HG02571 (cell line): ENCODE data around the gene CD2.

Source experiments
- ATAC-seq: cut with Tn5 transposase; IDR thresholded peaks from one replicate; pipeline ENCODE4 v1.9.1; 2021; ENCODE audit warnings: mild to moderate bottlenecking, moderate library complexity; ENCODE audit not compliant: unreplicated experiment

CD2 gene

DNA sequence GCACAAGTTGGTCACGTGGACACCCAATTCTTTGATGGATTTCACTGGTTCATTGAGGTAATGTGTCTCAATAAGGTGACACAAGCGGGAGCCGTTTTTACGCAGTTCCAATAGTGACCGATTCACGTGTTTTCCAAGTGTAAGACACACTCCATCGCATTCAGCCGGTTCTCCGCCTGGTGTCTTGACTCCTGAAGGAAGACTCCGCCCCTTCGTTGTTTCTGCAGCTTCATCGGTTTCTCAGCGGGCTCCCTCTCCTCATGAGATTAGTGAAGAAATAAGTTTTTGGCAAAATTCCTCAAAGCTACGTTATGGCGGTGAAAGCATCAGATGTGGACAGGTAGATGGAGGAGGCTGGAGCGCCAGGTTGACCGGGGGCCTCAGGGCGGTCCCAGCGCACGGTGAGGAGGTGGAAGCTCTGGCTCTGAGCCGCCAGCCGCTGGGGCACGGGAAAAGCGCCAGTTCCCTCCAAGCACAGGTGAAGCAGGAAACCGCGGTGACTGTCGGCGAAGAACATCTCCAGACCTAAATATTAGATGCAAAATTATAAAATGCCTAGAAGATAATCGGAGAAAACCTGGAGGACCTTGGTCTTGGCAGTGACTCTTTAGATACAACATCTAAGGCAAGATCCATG, 21.0 kb downstream of the CD2 start:
- ATAC-seq, result no peak

DNA sequence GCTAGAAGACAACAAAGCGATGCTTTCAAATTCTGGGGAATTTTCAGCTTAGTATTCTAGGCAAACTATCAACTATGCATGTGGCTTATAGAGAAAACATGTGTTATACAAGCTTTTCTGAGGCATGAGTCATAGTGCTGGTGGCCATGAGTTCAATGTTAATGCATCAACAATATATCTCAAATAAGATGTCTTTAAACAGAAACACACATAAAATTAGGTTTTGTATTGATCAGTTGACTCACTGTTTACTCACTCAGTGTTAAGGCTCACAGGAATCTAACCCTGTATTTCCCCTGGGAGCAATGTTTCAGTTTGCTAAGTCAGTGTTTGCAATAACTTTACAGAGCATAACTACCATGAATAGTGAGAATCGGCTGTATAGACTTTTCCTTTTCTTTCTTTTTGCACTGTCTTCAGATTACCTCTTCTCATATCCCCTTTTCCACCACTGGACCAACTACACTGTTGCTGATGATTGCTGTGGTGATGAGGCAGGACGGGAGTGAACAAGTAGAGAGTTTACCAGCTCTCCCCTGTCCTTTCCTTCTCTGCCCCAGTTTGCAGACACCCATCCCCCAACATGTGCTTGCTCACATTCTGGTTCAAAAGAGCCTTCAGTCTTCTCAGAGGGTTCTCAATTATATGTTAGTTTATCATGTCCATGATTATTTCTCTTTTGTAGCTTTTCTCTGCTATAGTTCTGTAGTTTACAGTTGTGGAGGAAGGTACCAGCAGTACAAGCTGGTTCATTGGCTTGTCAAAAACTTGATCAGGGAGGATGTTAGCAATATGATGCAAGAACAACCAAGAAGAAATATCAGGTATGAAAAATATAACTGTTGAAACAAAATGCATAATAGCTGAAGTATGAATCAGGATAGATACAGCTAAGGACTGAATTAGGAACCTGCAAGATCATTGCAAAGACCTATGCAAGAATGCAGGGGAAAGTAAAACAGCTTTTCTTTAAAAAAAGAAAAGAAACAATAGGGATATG, 23.9 kb downstream of the CD2 start:
- no peak for ATAC-seq

GRCh38 chr1:116781034-116781433, 26.8 kb downstream of the CD2 start:
- no peak for ATAC-seq

DNA sequence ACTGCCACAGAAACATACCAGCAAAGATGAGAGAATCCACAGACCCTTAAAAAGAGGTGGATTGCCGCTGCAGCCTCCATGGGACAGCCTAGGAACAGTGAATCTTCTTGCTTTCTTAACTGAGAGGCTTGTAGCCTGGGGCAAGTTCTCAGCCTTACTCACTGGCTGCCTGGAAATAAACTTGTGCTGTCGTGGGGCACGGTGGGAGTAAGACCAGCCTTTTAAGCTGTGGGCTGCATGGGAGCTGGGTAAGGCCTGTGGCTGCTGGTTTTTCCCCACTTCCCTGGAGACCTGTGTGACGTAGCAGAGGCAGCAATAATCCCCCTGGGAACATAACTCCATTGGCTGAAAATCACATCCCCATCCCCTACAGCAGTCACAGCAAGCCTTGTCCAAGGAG, 30.8 kb downstream of the CD2 start:
- ATAC-seq, result no peak

- no peak for ATAC-seq
Measured at GRCh38 chr1:116786049-116786448, 31.8 kb downstream of the CD2 start.

GRCh38 chr1:116791727-116792126, 37.5 kb downstream of the CD2 start:
- ATAC-seq, result no peak

DNA sequence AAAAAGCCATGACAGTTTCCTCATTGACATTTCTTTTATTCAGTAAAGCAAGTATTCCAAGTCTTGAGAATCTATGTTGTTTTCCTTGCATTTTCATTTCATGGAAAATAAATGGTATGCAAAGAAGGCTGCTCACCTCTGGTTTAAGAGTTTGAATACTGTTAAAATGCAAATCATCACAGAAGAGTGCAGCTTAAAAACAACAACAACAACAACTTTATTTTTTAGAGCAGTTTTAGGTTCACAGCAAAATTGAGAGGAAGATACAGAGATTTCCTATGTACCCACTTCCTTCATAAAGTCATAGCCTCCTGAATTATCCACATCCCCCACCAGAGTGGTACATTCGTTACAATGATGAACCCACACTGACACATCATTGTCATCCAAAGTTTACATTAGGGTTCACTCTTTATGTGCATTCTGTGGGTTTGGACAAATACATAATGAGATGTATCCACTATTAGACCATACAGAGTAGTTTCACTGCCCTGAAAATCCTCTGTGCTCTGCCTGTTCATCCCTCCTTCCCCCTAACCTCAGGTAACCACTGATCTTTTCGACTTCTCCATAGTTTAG, 39.2 kb downstream of the CD2 start:
- no peak for ATAC-seq

DNA sequence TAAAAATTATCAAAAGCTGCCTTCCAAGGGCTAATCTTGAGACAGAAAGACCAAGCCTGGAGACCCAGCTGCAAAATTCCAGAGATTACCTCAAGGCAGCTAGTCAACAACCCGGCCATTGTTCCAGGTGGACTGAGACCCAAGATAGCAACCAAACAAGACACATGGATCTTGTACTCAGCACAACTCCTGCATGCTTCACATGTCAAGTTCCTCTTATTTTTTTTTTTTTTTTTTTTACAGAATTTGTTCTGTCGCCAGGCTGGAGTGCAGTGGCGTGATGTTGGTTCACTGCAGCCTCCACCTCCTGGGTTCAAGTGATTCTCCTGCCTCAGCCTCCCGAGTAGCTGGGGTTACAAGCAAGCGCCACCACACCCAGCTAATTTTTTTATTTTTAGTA, 40.1 kb downstream of the CD2 start:
- no peak for ATAC-seq

DNA sequence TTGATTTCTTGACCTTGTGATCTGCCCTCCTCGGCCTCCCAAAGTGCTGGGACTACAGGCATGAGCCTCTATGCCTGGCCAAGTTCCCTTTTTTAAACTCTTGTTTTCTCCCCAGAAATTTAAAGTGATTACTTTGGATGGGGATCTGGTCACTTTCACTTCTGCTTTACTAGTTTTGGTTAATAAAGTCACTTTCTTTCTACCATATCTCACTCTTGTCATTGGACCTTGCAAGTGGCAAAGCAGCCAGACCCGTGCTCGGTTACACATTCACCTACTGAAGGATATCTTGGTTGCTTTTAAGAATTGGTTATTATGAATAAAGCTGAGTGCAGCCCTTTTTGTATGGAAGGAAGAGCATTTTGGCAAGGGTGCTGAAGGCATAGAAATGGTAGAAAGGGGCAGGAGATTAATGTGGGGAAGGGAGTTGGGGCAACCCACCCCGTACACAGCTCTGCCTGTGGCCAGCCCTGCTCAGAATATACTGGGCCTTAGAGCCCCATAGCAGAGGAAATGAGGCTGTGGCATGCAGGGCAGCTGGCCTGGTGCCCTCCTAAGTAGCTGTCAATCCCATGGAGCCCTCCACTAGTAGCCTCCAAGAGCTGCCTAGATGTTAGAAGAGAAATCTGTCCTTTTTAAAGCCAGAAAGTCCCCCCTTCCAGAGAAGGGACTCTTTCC, 40.7 kb downstream of the CD2 start:
- peak; percentile 83 for ATAC-seq

- no peak for ATAC-seq
Measured at GRCh38 chr1:116795482-116795829, 41.2 kb downstream of the CD2 start.

DNA sequence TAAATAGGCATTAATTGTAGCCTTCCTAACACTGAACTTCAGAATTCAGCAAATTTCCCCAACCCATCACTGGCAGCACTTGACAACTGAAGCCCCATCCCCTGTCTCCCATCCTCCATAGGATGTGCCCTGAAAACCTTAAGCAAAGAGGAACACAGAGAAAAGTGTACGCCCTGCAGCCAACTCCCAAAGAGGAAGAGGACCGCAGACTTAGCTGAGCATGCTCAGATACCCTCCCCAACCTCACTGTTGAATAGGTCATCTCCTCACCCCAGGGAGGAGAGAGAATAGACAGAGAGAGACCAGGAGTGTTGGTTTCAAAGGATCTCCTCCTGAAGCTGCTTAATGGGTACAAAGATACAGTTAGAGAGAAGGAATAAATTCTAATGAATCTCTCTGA, 50.5 kb downstream of the CD2 start:
- ATAC-seq, result no peak

DNA sequence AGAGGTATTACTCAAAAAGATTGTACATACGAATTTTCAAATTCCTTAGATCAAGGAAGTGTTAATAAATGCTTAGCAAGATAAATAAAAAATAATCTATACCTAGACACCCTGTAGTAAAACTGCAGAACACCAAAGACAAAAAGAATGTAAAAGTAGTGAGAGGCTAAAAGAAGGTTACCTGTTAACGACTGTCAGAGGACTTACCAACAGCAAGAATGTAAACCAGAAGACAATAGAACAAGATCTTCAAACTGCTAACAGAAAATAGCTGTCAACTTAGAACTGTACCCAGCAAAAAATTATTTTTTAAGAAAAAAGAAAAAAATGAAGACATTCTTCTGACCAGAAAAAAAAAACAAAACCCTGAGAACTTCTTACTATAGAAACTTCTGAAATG, 51.2 kb downstream of the CD2 start:
- no peak for ATAC-seq

- no peak for ATAC-seq
Measured at GRCh38 chr1:116806245-116806644, 52.0 kb downstream of the CD2 start.

GRCh38 chr1:116806671-116807070, 52.4 kb downstream of the CD2 start:
- ATAC-seq, result no peak

- no peak for ATAC-seq
Measured at GRCh38 chr1:116807394-116808199, 53.4 kb downstream of the CD2 start.

DNA sequence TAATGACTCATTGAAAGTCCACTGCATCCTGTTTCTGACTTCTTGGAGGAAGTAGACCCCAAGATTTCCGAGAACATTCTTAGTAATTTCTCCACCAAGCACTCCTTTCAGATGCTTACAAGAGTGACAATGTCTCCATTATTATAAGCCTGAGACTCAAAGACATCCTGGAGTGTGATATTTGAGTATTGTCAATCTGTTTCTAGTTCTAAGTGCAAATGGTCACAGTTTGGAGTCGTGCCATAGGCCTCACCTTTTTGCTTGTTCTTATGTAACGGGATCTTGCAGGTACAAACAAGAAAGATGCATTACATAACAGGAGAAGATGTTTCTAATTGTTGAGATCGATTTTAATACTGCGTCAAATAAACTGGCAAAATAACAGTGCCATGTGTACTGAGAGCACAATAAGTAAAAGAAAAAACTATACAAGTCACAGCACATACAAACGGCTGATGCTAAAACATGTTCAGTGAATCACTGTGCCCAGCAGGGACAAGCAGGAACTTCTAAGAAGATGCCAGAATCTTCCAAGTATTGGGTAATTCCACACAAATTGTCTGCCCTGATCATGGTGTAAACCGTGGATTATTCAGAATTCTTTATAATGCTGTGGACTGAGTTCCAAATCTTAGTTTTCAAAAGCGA, 54.1 kb downstream of the CD2 start:
- ATAC-seq, result no peak

DNA sequence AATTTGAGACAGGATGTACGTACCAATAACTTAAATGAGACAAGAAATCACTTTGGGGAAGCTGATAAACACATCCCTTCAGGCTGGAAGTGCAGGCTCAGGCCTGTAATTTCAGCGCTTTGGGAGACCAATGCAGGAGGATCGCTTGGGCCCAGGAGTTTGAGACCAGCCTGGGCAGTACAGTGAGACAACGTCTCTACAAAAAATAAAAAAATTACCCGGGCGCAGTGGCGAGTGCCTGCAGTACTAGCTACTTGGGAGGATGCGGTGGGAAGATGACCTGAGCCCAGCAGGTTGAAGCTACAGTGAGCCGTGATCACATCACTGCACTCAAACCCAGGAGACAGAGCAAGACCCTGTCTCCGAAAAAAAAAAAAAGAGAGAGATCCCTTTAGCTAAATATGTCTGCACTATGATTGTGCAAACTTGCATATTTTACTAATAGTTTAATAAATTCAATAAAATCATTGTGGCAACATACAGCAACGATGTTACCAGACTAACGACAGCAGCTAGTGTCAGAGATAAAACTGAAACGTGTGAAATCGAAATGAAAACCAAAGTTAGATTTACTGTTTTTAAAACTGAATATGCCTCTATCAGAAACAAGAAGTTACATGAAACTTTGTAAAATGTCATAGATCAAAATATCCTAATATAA, 54.7 kb downstream of the CD2 start:
- no peak for ATAC-seq

DNA sequence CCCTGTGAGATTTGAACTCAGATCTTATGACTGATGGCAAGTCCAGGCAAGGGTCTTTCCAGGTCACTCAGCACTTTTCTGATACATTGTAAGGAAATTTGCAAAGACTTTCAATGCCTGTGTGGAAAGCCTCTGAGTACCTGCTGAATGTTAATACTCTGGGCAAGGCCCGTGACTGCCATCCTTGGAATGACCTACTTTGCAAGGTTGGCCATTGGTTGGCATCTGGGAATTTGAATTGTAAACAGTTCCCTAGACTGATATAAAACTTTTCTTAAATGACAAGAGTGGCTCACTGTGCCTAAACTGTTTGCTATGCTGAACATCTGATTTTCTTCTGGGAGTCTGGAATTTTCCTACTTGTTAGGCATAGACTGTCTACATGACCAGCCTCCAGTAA, 57.1 kb downstream of the CD2 start:
- ATAC-seq, result no peak

DNA sequence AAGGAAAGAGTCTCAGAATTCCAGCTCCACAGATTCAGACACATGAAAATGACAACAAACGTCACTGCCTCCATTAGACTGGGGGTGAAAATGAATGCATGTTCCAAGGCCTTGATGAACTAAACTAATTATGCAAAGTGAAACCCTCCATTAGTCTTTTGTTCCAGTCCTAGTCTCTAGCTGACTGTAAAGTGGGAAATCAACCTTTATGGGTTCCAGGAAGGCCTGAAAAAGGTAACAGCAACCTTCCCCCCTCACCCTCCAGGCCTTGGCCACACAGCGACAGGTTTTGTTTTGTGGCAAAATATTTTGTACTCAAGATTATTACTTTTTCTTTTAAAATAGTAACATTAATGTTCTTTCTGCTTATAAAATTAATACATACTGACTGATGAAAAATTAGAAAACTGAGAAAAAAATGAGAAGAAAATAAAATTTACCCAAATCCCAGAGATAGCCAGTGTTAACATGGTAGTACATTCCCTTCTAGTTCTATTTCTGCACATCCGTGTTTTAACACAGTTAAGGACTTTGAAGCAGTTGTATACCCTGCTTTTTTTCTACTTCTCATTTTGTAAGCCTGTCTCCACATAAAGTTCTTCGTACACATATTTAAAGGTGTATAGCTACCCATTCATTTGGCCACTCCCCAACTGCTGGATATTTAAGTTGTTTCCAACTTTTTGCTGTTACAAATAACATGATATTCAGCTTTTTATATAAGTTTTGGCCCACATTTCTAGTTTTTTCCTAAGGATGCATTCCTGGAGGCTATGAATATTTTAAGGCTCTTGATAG, 60.9 kb downstream of the CD2 start:
- ATAC-seq, result no peak
